ENCODE data around the gene SLC44A5.
"Not testable (repeated sequence)": the region's sequence is repeated elsewhere in the genome, so short reads cannot be mapped to it uniquely, and the experiment has no call there.

The SLC44A5 gene

GRCh38 chr1:75520862-75521475 is 89.9 kb downstream of the SLC44A5 start:
- DNase-seq (ENCODE audit: low spot score): no peak

GRCh38 chr1:75519651-75520427 is 91.1 kb downstream of the SLC44A5 start:
- no peak for DNase-seq (ENCODE audit: low spot score)

- no peak for DNase-seq (ENCODE audit: low spot score)
These were observed 92.2 kb downstream of the SLC44A5 start for GRCh38 chr1:75518686-75519085.

- DNase-seq (ENCODE audit: low spot score): no peak
These were observed 96.6 kb downstream of the SLC44A5 start for GRCh38 chr1:75514270-75514669.

GRCh38 chr1:75506976-75507375 is 103.9 kb downstream of the SLC44A5 start:
- DNase-seq (ENCODE audit: low spot score): no peak

- DNase-seq (ENCODE audit: low spot score): no peak
These were observed 107.5 kb downstream of the SLC44A5 start for GRCh38 chr1:75503221-75503974.

- no peak for DNase-seq (ENCODE audit: low spot score)
These were observed 108.1 kb downstream of the SLC44A5 start for GRCh38 chr1:75502776-75503175.

GRCh38 chr1:75501577-75502295 is 109.2 kb downstream of the SLC44A5 start:
- no peak for DNase-seq (ENCODE audit: low spot score)

- no peak for DNase-seq (ENCODE audit: low spot score)
These were observed 118.9 kb downstream of the SLC44A5 start for GRCh38 chr1:75492011-75492410.

- no peak for DNase-seq (ENCODE audit: low spot score)
These were observed 123.5 kb downstream of the SLC44A5 start for GRCh38 chr1:75487399-75487798.

- DNase-seq (ENCODE audit: low spot score): no peak
These were observed 126.1 kb downstream of the SLC44A5 start for GRCh38 chr1:75484789-75485188.

- no peak for DNase-seq (ENCODE audit: low spot score)
These were observed 128.0 kb downstream of the SLC44A5 start for GRCh38 chr1:75482951-75483350.

- DNase-seq (ENCODE audit: low spot score): not testable (repeated sequence)
These were observed 134.4 kb downstream of the SLC44A5 start for GRCh38 chr1:75476486-75476885.

- peak; percentile 23 for DNase-seq (ENCODE audit: low spot score)
These were observed 135.2 kb downstream of the SLC44A5 start for GRCh38 chr1:75475696-75476095.

- DNase-seq (ENCODE audit: low spot score): peak; percentile 9
These were observed 137.8 kb downstream of the SLC44A5 start for GRCh38 chr1:75472971-75473603.

- DNase-seq (ENCODE audit: low spot score): peak; percentile 47
These were observed 138.6 kb downstream of the SLC44A5 start for GRCh38 chr1:75472089-75472970.

- DNase-seq (ENCODE audit: low spot score): no peak
These were observed 139.7 kb downstream of the SLC44A5 start for GRCh38 chr1:75471252-75471651.

- no peak for DNase-seq (ENCODE audit: low spot score)
These were observed 140.5 kb downstream of the SLC44A5 start for GRCh38 chr1:75470448-75470847.

GRCh38 chr1:75469586-75470173 is 141.2 kb downstream of the SLC44A5 start:
- DNase-seq (ENCODE audit: low spot score): no peak

- DNase-seq (ENCODE audit: low spot score): no peak
These were observed 149.0 kb downstream of the SLC44A5 start for GRCh38 chr1:75461808-75462325.
